PC-3 (cell line): ENCODE measurements around the gene JAK2. TPM values are rescaled to one million over a fixed set of nuclear protein-coding genes. Genes with fewer than 3 reads are reported as not detected.
A peak's percentile ranks its signal among the peaks of the same experiment; 100 is the strongest.

ENCODE experiments used
- ATAC-seq: fragments of 200-7000 bp; cut with Tn5 transposase; 2 replicates; pipeline ENCODE4 v1.9.1; 2020; ENCODE audit warnings: mild to moderate bottlenecking, moderate library complexity
- BruUV-seq: library from RNA; stranded (reverse); fragments of 400-500 nt; replicated peaks from 2 replicates; lab custom pipeline; 2021; lab: Mats Ljungman, UMichigan
- CTCF ChIA-PET: fragments of 300-600 bp; sonication (Branson Sonifier 250); formaldehyde crosslinking; loops from one replicate; lab custom pipeline; 2022; ENCODE audit warnings: antibody characterized with exemption; lab: Charles Lee
- POLR2A ChIA-PET: fragments of 300-600 bp; sonication (Branson Sonifier 250); formaldehyde crosslinking; loops from one replicate; lab custom pipeline; 2022; ENCODE audit warnings: antibody characterized with exemption; ENCODE audit not compliant: unreplicated experiment; lab: Charles Lee
- DNase-seq: peaks from one replicate; pipeline ENCODE4 v3.0.0-alpha.2; 2015
- H2AFZ ChIP-seq: fragments of 300-600 bp; sonication (generic); 2 replicates; pipeline ENCODE4 v1.6.0; 2016; ENCODE audit warnings: antibody characterized with exemption, low read length
- H3F3A ChIP-seq: fragments of 300-600 bp; sonication (generic); one replicate; pipeline ENCODE4 v1.6.0; 2017; ENCODE audit warnings: antibody characterized with exemption, low read length, control low read depth, mild to moderate bottlenecking; ENCODE audit not compliant: unreplicated experiment
- H3K27ac ChIP-seq: fragments of 300-600 bp; sonication (generic); 2 replicates; pipeline ENCODE4 v1.5.1; 2016; ENCODE audit warnings: mild to moderate bottlenecking, low read length
- H3K27me3 ChIP-seq: fragments of 300-600 bp; sonication (generic); 2 replicates; pipeline ENCODE4 v1.6.1; 2016; ENCODE audit warnings: low read length, mixed read lengths
- H3K36me3 ChIP-seq: fragments of 300-600 bp; sonication (generic); 2 replicates; pipeline ENCODE4 v1.6.1; 2016; ENCODE audit warnings: low read depth, mixed run types, low read length, mixed read lengths
- H3K4me1 ChIP-seq: fragments of 300-600 bp; sonication (generic); 2 replicates; pipeline ENCODE4 v1.5.1; 2016; ENCODE audit warnings: low read length; ENCODE audit not compliant: insufficient read depth
- H3K4me2 ChIP-seq: fragments of 300-600 bp; sonication (generic); 2 replicates; pipeline ENCODE4 v1.6.0; 2016; ENCODE audit warnings: low read length
- H3K4me3 ChIP-seq: fragments of 300-600 bp; sonication (generic); 2 replicates; pipeline ENCODE4 v1.5.1; 2016; ENCODE audit warnings: mild to moderate bottlenecking, low read length, mixed read lengths
- H3K79me2 ChIP-seq: fragments of 300-600 bp; sonication (generic); 2 replicates; pipeline ENCODE4 v1.6.1; 2017; ENCODE audit warnings: low read length, mixed read lengths
- H3K9ac ChIP-seq: fragments of 300-600 bp; sonication (generic); 2 replicates; pipeline ENCODE4 v1.6.0; 2016; ENCODE audit warnings: mild to moderate bottlenecking, low read length
- H3K9me2 ChIP-seq: fragments of 300-600 bp; sonication (generic); replicated peaks from 2 replicates; pipeline ENCODE4 v1.6.1; 2016; ENCODE audit warnings: mixed run types, low read length, mixed read lengths
- H3K9me3 ChIP-seq: fragments of 300-600 bp; sonication (generic); 2 replicates; pipeline ENCODE4 v1.6.1; 2016; ENCODE audit warnings: low read length, mixed read lengths
- H4K20me1 ChIP-seq: fragments of 300-600 bp; sonication (generic); 2 replicates; pipeline ENCODE4 v1.6.1; 2016; ENCODE audit warnings: low read length, mixed read lengths
- EZH2 ChIP-seq: fragments of 300-600 bp; sonication (generic); IDR thresholded peaks from one replicate; pipeline ENCODE4 v1.6.1; 2017; ENCODE audit warnings: antibody characterized with exemption, mild to moderate bottlenecking, low read length; ENCODE audit not compliant: unreplicated experiment
- EZH2phosphoT487 ChIP-seq: fragments of 300-600 bp; sonication (generic); IDR thresholded peaks from 2 replicates; pipeline ENCODE4 v1.6.1; 2018; ENCODE audit warnings: mild to moderate bottlenecking, antibody characterized with exemption, low read length, borderline replicate concordance
- intact Hi-C: fragments of 100-400 bp; cut with micrococcal nuclease; formaldehyde crosslinking; loops from 2 replicates; pipeline ENCODE4 v1.9.0; 2023
- total RNA-seq: library from RNA; depleted of rRNA; stranded (reverse); fragments of >200 nt; gene quantifications from 2 replicates; pipeline ENCODE4 v1.2.3, GENCODE V29; 2014
- TF ChIP-seq, protein P1 (sequence below): fragments of 300-600 bp; sonication (generic); conservative IDR thresholded peaks from 2 replicates; pipeline ENCODE4 v1.5.1; 2017; ENCODE audit warnings: antibody characterized with exemption, low read depth, mild to moderate bottlenecking, low read length

The JAK2 gene
- total RNA-seq, 1 experiment from 2014 or later = 11.2 TPM

DNA sequence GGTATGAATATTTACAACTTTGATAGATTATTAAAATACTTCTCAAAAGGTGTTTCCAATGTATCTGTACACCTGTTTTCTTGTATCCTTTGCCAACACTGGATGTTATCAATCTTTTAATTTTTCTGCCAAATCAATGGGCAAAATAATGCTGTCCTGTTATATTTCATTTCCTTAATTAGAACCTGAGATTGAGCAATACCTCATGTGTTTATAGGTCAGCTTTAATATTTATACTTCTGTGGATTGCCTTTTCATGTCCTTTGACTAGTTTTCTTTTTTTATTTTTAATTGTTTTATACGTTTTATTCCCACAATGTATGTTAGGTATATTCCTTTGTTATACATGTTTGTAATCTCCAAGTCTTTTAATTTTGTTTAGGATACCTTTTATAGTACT, 77.6 kb downstream of the JAK2 start:
- DNase-seq (no peak), ATAC-seq (no peak)
- Histone ChIP-seq H3K9ac (no peak overlapping the region), H4K20me1 (no peaks in the 10 kb centered on the region), H3K9me3 (no peaks in the 10 kb centered on the region), H3F3A (no peaks in the 10 kb centered on the region), H2AFZ (no peak overlapping the region), H3K4me3 (no peak overlapping the region), H3K27me3 (no peaks in the 10 kb centered on the region), H3K9me2 (no peaks in the 10 kb centered on the region), H3K27ac (no peak overlapping the region), H3K79me2 (no peaks in the 10 kb centered on the region), H3K4me2 (no peak overlapping the region), H3K4me1 (no peaks in the 10 kb centered on the region), H3K36me3 (peaks cover 7% of the 10 kb centered on the region; the same call in 1 of the 2 replicates)
- CTCF ChIA-PET = no interaction called here
- no peak for TF ChIP-seq EZH2
- TF ChIP-seq EZH2phosphoT487 = no peak
- POLR2A ChIA-PET = no interaction called here
- BruUV-seq = no TSS peak
- intact Hi-C loops = no loop called here

DNA sequence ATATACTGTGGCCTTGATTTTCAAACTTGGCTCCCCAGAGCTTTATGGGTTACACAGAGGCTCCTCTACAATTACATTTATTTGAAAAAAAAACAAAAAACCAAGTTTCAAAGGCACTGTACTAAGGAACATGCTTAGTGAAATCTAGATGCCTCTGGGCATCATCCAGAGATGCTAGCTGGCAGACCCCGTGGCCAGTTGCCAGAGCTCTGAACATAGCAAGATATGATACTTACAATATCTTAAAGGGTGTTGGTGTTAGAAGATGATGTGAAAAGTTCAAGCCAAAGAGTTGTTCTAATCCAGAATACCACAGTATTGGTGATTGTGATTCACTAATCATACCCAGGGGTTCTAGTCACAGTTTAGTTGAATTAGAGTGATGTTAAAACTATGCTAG, 87.8 kb downstream of the JAK2 start:
- H3K4me3 ChIP-seq = no peak overlapping the region
- H3K27ac ChIP-seq = no peak overlapping the region
- ATAC-seq (no peak), DNase-seq (no peak)
- no TSS peak for BruUV-seq
- H4K20me1 ChIP-seq = no peaks in the 10 kb centered on the region
- no peaks in the 10 kb centered on the region for H3K9me2 ChIP-seq
- H2AFZ ChIP-seq = no peak overlapping the region
- TF ChIP-seq EZH2 (no peak), EZH2phosphoT487 (no peak)
- TF ChIP-seq, protein P1, sequence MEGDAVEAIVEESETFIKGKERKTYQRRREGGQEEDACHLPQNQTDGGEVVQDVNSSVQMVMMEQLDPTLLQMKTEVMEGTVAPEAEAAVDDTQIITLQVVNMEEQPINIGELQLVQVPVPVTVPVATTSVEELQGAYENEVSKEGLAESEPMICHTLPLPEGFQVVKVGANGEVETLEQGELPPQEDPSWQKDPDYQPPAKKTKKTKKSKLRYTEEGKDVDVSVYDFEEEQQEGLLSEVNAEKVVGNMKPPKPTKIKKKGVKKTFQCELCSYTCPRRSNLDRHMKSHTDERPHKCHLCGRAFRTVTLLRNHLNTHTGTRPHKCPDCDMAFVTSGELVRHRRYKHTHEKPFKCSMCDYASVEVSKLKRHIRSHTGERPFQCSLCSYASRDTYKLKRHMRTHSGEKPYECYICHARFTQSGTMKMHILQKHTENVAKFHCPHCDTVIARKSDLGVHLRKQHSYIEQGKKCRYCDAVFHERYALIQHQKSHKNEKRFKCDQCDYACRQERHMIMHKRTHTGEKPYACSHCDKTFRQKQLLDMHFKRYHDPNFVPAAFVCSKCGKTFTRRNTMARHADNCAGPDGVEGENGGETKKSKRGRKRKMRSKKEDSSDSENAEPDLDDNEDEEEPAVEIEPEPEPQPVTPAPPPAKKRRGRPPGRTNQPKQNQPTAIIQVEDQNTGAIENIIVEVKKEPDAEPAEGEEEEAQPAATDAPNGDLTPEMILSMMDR = no peak
- H3K79me2 ChIP-seq = no peaks in the 10 kb centered on the region
- peaks cover 18% of the 10 kb centered on the region for H3K36me3 ChIP-seq
- ChIA-PET POLR2A (no interaction called here), CTCF (no interaction called here)
- H3F3A ChIP-seq = no peaks in the 10 kb centered on the region
- H3K4me2 ChIP-seq = no peak overlapping the region
- no peaks in the 10 kb centered on the region for H3K4me1 ChIP-seq
- intact Hi-C loops = no loop called here
- no peaks in the 10 kb centered on the region for H3K27me3 ChIP-seq
- no peak overlapping the region for H3K9ac ChIP-seq
- no peaks in the 10 kb centered on the region for H3K9me3 ChIP-seq

DNA sequence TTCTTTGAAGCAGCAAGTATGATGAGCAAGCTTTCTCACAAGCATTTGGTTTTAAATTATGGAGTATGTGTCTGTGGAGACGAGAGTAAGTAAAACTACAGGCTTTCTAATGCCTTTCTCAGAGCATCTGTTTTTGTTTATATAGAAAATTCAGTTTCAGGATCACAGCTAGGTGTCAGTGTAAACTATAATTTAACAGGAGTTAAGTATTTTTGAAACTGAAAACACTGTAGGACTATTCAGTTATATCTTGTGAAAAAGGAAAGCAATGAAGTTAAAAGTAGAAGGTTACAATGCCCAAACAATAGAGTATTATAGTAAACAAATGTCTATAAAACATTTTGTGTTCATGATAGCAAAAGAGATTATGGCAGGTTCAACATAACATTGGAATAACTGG, 88.6 kb downstream of the JAK2 start:
- no peaks in the 10 kb centered on the region for H4K20me1 ChIP-seq
- H3K4me1 ChIP-seq = no peaks in the 10 kb centered on the region
- POLR2A ChIA-PET = no interaction called here
- no peak overlapping the region for H3K9ac ChIP-seq
- no peak overlapping the region for H2AFZ ChIP-seq
- H3K79me2 ChIP-seq = no peaks in the 10 kb centered on the region
- H3K4me3 ChIP-seq = no peak overlapping the region
- H3K4me2 ChIP-seq = no peak overlapping the region
- H3K9me2 ChIP-seq = no peaks in the 10 kb centered on the region
- CTCF ChIA-PET = interaction anchor here (0.7 kb wide), 1 partner anchor 9 kb away, joined by 4 read pairs; no protein-coding TSS in a partner anchor
- no TSS peak for BruUV-seq
- ATAC-seq (no peak), DNase-seq (no peak)
- peaks cover 18% of the 10 kb centered on the region for H3K36me3 ChIP-seq
- H3K9me3 ChIP-seq = no peaks in the 10 kb centered on the region
- no peak overlapping the region for H3K27ac ChIP-seq
- no peaks in the 10 kb centered on the region for H3F3A ChIP-seq
- intact Hi-C loops = no loop called here
- TF ChIP-seq EZH2 = no peak
- no peak for TF ChIP-seq EZH2phosphoT487
- TF ChIP-seq, protein P1 = peak; percentile 13; the same call in 1 of the 2 replicates
- no peaks in the 10 kb centered on the region for H3K27me3 ChIP-seq
